Activated CD8-positive, alpha-beta memory T cell treated with anti-CD3 and anti-CD28 coated beads, Interleukin-2, amount 10 ng/mL, durations not matched to agents 7 days and 5 days (primary cell): ENCODE results near the gene SLX4IP. TPM values are rescaled to one million over a fixed set of nuclear protein-coding genes. Genes with fewer than 3 reads are reported as not detected.

ENCODE experiments used
- ATAC-seq: fragments of 150-1000 bp; cut with Tn5 transposase; one replicate; pipeline ENCODE4 v1.10.0; 2021; ENCODE audit warnings: moderate library complexity
- CTCF ChIA-PET: fragments of 350-600 bp; sonication (Branson Sonifier 250); formaldehyde crosslinking; loops from one replicate; lab custom pipeline; 2021; ENCODE audit warnings: antibody characterized with exemption; lab: Charles Lee
- DNase-seq: peaks from one replicate; pipeline ENCODE4 v3.0.0-alpha.2; 2020
- H3K27ac Mint-ChIP-seq: one replicate; pipeline ENCODE4 v1.8.0; 2021; ENCODE audit warnings: mild to moderate bottlenecking, mixed read lengths
- H3K27me3 Mint-ChIP-seq: one replicate; pipeline ENCODE4 v1.8.0; 2021; ENCODE audit warnings: mixed read lengths
- H3K36me3 Mint-ChIP-seq: one replicate; pipeline ENCODE4 v1.8.0; 2021; ENCODE audit warnings: mild to moderate bottlenecking, mixed read lengths
- H3K4me1 Mint-ChIP-seq: one replicate; pipeline ENCODE4 v1.8.0; 2021; ENCODE audit warnings: mixed read lengths
- H3K4me3 Mint-ChIP-seq: one replicate; pipeline ENCODE4 v1.8.0; 2021; ENCODE audit warnings: mild to moderate bottlenecking, moderate library complexity, mixed read lengths
- H3K9me3 Mint-ChIP-seq: one replicate; pipeline ENCODE4 v1.8.0; 2022; ENCODE audit warnings: low read depth, mixed read lengths
- total RNA-seq, 2 experiments: library from RNA; stranded (reverse); gene quantifications; one replicate each; pipeline ENCODE4 v1.2.3, GENCODE V29; 2021

Gene SLX4IP
- total RNA-seq, 2 experiments from 2014 or later = 6.0 to 6.1 TPM

- no peak for ATAC-seq
- H3K36me3 Mint-ChIP-seq = no peaks in the 10 kb centered on the region
- CTCF ChIA-PET = no interaction called here
- no peaks in the 10 kb centered on the region for H3K9me3 Mint-ChIP-seq
- H3K27me3 Mint-ChIP-seq = no peaks in the 10 kb centered on the region
- H3K4me3 Mint-ChIP-seq = no peak overlapping the region
- no peak for DNase-seq
- no peaks in the 10 kb centered on the region for H3K4me1 Mint-ChIP-seq
- H3K27ac Mint-ChIP-seq = no peak overlapping the region
Observed at GRCh38 chr20:10632721-10633509, 197.8 kb downstream of the SLX4IP start.

GRCh38 chr20:10633718-10634117 is 198.6 kb downstream of the SLX4IP start:
- Mint-ChIP-seq H3K36me3 (no peaks in the 10 kb centered on the region), H3K4me1 (no peaks in the 10 kb centered on the region), H3K9me3 (no peaks in the 10 kb centered on the region), H3K27me3 (no peaks in the 10 kb centered on the region), H3K27ac (no peak overlapping the region), H3K4me3 (no peak overlapping the region)
- DNase-seq (no peak), ATAC-seq (no peak)
- CTCF ChIA-PET = no interaction called here

- no peak overlapping the region for H3K4me3 Mint-ChIP-seq
- no peak for DNase-seq
- H3K9me3 Mint-ChIP-seq = no peaks in the 10 kb centered on the region
- no peaks in the 10 kb centered on the region for H3K4me1 Mint-ChIP-seq
- CTCF ChIA-PET = no interaction called here
- no peaks in the 10 kb centered on the region for H3K36me3 Mint-ChIP-seq
- H3K27ac Mint-ChIP-seq = no peak overlapping the region
- ATAC-seq = no peak
- H3K27me3 Mint-ChIP-seq = no peaks in the 10 kb centered on the region
Observed at GRCh38 chr20:10634211-10634610, 199.1 kb downstream of the SLX4IP start.

- Mint-ChIP-seq H3K36me3 (no peaks in the 10 kb centered on the region), H3K4me3 (no peak overlapping the region), H3K27ac (no peak overlapping the region), H3K27me3 (no peaks in the 10 kb centered on the region), H3K9me3 (no peaks in the 10 kb centered on the region), H3K4me1 (no peaks in the 10 kb centered on the region)
- DNase-seq = no peak
- ATAC-seq = no peak
- CTCF ChIA-PET = interaction anchor here (0.8 kb wide), 1 partner anchor 22 kb away, joined by 3 read pairs; no protein-coding TSS in a partner anchor
Observed at GRCh38 chr20:10634683-10635411, 199.7 kb downstream of the SLX4IP start.

- no peak for DNase-seq
- Mint-ChIP-seq H3K4me3 (no peak overlapping the region), H3K27ac (no peak overlapping the region), H3K4me1 (no peaks in the 10 kb centered on the region), H3K9me3 (no peaks in the 10 kb centered on the region), H3K27me3 (no peaks in the 10 kb centered on the region), H3K36me3 (no peaks in the 10 kb centered on the region)
- no peak for ATAC-seq
- CTCF ChIA-PET = interaction anchor here (0.8 kb wide), 1 partner anchor 21 kb away, joined by 3 read pairs; no protein-coding TSS in a partner anchor
Observed at GRCh38 chr20:10635476-10636208, 200.5 kb downstream of the SLX4IP start.

DNA sequence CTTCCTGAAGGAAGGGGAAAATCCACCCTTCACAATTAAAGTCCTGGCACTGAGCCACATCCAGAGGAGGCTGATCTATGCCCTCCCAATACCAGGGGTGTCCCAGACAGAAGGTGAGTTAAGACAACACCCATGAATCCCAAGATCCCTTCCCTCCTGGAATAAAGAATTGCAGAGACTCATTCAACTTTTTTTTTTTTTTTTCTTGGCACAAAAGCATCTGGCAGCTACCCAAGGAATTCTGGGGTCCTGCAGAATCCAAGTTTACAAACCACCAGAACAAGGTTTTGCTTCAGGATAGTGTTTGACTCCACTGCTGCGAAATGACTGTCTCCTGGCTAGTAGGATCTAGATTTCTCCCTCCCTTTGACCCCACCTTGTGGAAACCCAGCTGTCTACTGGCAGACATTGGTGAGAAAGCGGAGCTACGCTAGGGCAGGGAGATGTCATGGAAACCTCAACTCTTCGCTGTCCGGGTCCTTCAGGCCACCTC is 201.3 kb downstream of the SLX4IP start:
- Mint-ChIP-seq H3K27me3 (no peaks in the 10 kb centered on the region), H3K4me1 (no peaks in the 10 kb centered on the region), H3K4me3 (no peak overlapping the region), H3K36me3 (no peaks in the 10 kb centered on the region), H3K9me3 (no peaks in the 10 kb centered on the region), H3K27ac (no peak overlapping the region)
- ATAC-seq (no peak), DNase-seq (no peak)
- CTCF ChIA-PET = no interaction called here

- Mint-ChIP-seq H3K36me3 (no peaks in the 10 kb centered on the region), H3K9me3 (no peaks in the 10 kb centered on the region)
- DNase-seq = no peak
Observed at GRCh38 chr20:10637031-10637559, 202.0 kb downstream of the SLX4IP start.

DNA sequence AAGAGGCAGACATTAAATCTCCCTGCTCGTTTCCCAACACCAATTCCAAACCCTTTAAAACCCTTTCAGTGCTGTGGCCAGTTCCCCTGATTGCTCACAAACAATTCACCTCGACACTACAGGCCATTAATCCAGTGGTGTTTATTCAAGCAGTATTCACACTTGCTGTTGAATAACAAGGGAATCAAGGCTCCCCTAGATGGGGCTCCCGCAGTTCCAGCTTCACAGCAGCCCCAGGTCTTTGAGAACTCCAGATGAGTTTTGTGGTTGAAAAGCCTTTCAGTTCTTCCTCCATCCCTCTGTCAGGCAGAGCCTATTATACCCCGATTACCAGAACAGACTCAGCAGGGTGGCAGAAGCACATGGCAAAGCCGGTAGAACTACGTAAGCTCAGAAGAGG is 202.5 kb downstream of the SLX4IP start:
- H3K9me3 Mint-ChIP-seq = no peaks in the 10 kb centered on the region
- CTCF ChIA-PET = no interaction called here
- H3K4me3 Mint-ChIP-seq = no peak overlapping the region
- H3K27me3 Mint-ChIP-seq = no peaks in the 10 kb centered on the region
- no peak overlapping the region for H3K27ac Mint-ChIP-seq
- H3K36me3 Mint-ChIP-seq = no peaks in the 10 kb centered on the region
- ATAC-seq (no peak), DNase-seq (no peak)
- no peaks in the 10 kb centered on the region for H3K4me1 Mint-ChIP-seq

More at GRCh38 chr20:10637031-10637559, 202.0 kb downstream of the SLX4IP start:
- Mint-ChIP-seq H3K27ac (no peak overlapping the region), H3K4me3 (no peak overlapping the region), H3K4me1 (no peaks in the 10 kb centered on the region), H3K27me3 (no peaks in the 10 kb centered on the region)
- ATAC-seq = no peak
- CTCF ChIA-PET = no interaction called here

- DNase-seq (no peak), ATAC-seq (no peak)
- H3K27ac Mint-ChIP-seq = no peak overlapping the region
- peaks cover 4% of the 10 kb centered on the region for H3K4me1 Mint-ChIP-seq
- H3K4me3 Mint-ChIP-seq = no peak overlapping the region
- H3K36me3 Mint-ChIP-seq = no peaks in the 10 kb centered on the region
- H3K27me3 Mint-ChIP-seq = peaks cover 2% of the 10 kb centered on the region
- no peaks in the 10 kb centered on the region for H3K9me3 Mint-ChIP-seq
- CTCF ChIA-PET = no interaction called here
Observed at GRCh38 chr20:10639077-10639736, 204.1 kb downstream of the SLX4IP start.

DNA sequence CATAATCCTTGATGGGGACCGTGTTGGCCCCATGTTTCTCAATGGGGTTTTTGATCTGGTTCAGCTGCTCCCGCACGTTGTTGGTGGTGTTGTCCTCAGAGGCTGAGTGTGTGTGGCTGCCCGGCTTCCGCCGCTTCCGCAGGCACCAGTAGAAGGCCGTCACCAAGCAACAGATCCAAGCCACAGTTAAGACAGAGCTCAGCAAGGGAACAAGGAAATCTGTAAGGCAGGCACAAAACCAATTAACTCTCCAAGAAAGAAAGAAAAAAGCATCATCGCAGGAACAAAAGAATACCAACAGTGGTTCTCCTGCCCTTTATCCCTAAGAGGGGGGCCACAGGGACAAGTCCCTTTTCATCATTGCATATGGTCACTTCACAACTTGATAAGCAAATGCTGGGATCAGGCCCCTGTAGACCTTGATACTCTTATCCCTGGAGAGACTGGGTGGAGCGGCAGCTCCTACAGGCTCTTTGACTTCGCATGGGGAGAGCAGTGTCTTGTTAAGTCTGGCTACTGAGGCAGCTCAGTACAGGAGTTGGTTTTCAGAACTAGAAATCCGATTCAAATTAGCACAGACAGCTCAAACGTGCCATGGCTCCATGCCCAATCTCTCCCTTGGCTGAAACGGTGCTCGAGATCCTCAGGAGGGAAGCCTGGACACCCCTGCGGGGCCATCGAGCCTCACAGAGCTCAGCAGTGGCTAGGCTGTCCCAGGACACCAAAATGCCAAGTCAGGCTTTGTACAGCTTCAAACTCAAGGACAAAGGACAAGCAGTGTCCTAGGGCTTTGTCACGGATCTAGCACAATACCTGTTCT is 204.8 kb downstream of the SLX4IP start:
- no peak overlapping the region for H3K4me3 Mint-ChIP-seq
- H3K4me1 Mint-ChIP-seq = peaks cover 11% of the 10 kb centered on the region
- peaks cover 2% of the 10 kb centered on the region for H3K27me3 Mint-ChIP-seq
- no peak overlapping the region for H3K27ac Mint-ChIP-seq
- no peak for ATAC-seq
- H3K9me3 Mint-ChIP-seq = no peaks in the 10 kb centered on the region
- H3K36me3 Mint-ChIP-seq = no peaks in the 10 kb centered on the region
- CTCF ChIA-PET = no interaction called here
- no peak for DNase-seq

DNA sequence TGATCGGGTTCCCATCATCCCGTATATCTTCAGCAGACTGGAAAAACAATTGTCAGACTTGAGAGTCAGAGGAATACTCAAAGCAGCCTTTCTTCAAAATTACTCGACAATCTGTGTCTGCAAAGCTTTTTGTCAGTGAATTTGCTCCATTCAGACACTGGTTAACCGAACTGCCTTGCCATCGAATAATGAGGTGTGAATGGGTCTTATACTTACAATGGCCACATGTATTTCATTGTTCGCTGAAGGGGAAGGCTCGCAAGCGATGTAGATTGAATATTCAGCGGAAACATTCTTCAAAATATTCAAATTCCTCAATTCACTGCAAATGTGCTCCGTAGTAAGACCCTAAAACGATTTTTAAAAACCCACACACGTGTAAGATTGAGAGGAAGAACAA is 205.8 kb downstream of the SLX4IP start:
- H3K9me3 Mint-ChIP-seq = no peaks in the 10 kb centered on the region
- H3K27me3 Mint-ChIP-seq = peaks cover 2% of the 10 kb centered on the region
- CTCF ChIA-PET = no interaction called here
- no peak overlapping the region for H3K4me3 Mint-ChIP-seq
- peaks cover 11% of the 10 kb centered on the region for H3K4me1 Mint-ChIP-seq
- no peak for ATAC-seq
- H3K36me3 Mint-ChIP-seq = peaks cover 1% of the 10 kb centered on the region
- no peak for DNase-seq
- no peak overlapping the region for H3K27ac Mint-ChIP-seq

GRCh38 chr20:10641467-10641866 is 206.4 kb downstream of the SLX4IP start:
- H3K9me3 Mint-ChIP-seq = no peaks in the 10 kb centered on the region
- H3K27ac Mint-ChIP-seq = no peak overlapping the region
- peaks cover 11% of the 10 kb centered on the region for H3K4me1 Mint-ChIP-seq
- ATAC-seq = no peak
- no peak overlapping the region for H3K4me3 Mint-ChIP-seq
- CTCF ChIA-PET = no interaction called here
- H3K27me3 Mint-ChIP-seq = peaks cover 2% of the 10 kb centered on the region
- peaks cover 1% of the 10 kb centered on the region for H3K36me3 Mint-ChIP-seq
- DNase-seq = no peak
